Activated naive CD4-positive, alpha-beta T cell treated with anti-CD3 and anti-CD28 coated beads for 36 hours (primary cell): ENCODE results near the gene MAP3K14. TPM values are rescaled to one million over a fixed set of nuclear protein-coding genes. Genes with fewer than 3 reads are reported as not detected.

Source experiments
- CTCF ChIA-PET: fragments of 350-600 bp; sonication (Branson Sonifier 250); formaldehyde crosslinking; loops from one replicate; lab custom pipeline; 2021; ENCODE audit warnings: antibody characterized with exemption; lab: Charles Lee
- DNase-seq: peaks from one replicate; pipeline ENCODE4 v3.0.0-alpha.2; 2020
- H3K27ac Mint-ChIP-seq: one replicate; pipeline ENCODE4 v1.8.0; 2021; ENCODE audit warnings: mild to moderate bottlenecking, mixed read lengths
- H3K27me3 Mint-ChIP-seq: one replicate; pipeline ENCODE4 v1.8.0; 2021; ENCODE audit warnings: low read depth, mixed read lengths
- H3K36me3 Mint-ChIP-seq: one replicate; pipeline ENCODE4 v1.8.0; 2021; ENCODE audit warnings: low read depth, mixed read lengths
- H3K4me1 Mint-ChIP-seq: one replicate; pipeline ENCODE4 v1.8.0; 2021; ENCODE audit warnings: low read depth, mixed read lengths
- H3K4me3 Mint-ChIP-seq: one replicate; pipeline ENCODE4 v1.8.0; 2021; ENCODE audit warnings: mild to moderate bottlenecking, moderate library complexity, mixed read lengths
- H3K9me3 Mint-ChIP-seq: one replicate; pipeline ENCODE4 v1.8.0; 2021; ENCODE audit warnings: mixed read lengths
- intact Hi-C: fragments of 100-400 bp; cut with micrococcal nuclease; formaldehyde crosslinking; loops from one replicate; pipeline ENCODE4 v1.15.1; 2023
- total RNA-seq, 2 experiments: library from RNA; stranded (reverse); gene quantifications; one replicate each; pipeline ENCODE4 v1.2.3, GENCODE V29; 2021

The MAP3K14 gene
- total RNA-seq, 2 experiments from 2014 or later = 45.5 to 52.0 TPM

GRCh38 chr17:45320931-45321461 lies 4.2 kb upstream of the MAP3K14 start:
- Mint-ChIP-seq H3K27ac (no peak overlapping the region), H3K4me3 (no peak overlapping the region), H3K4me1 (peaks cover 49% of the 10 kb centered on the region), H3K9me3 (no peaks in the 10 kb centered on the region), H3K27me3 (no peaks in the 10 kb centered on the region), H3K36me3 (peaks cover 4% of the 10 kb centered on the region)
- CTCF ChIA-PET = interaction anchor here (0.6 to 0.9 kb wide), 3 partner anchors 12 to 494 kb away, joined by 3 to 4 read pairs (median 4); no protein-coding TSS in a partner anchor
- peak; percentile 49 for DNase-seq
- intact Hi-C loops = no loop called here

GRCh38 chr17:45320349-45320930 lies 3.6 kb upstream of the MAP3K14 start:
- Mint-ChIP-seq H3K4me3 (no peak overlapping the region), H3K27me3 (no peaks in the 10 kb centered on the region), H3K27ac (no peak overlapping the region), H3K4me1 (peaks cover 49% of the 10 kb centered on the region), H3K36me3 (peaks cover 10% of the 10 kb centered on the region), H3K9me3 (no peaks in the 10 kb centered on the region)
- intact Hi-C loops = no loop called here
- CTCF ChIA-PET = interaction anchor here (0.9 to 1.6 kb wide), 3 partner anchors 15 to 43 kb away, joined by 4 to 11 read pairs (median 5); no protein-coding TSS in a partner anchor
- no peak for DNase-seq

- Mint-ChIP-seq H3K27me3 (no peaks in the 10 kb centered on the region), H3K9me3 (no peaks in the 10 kb centered on the region), H3K36me3 (peaks cover 20% of the 10 kb centered on the region), H3K4me3 (no peak overlapping the region), H3K27ac (peak overlapping the region; percentile 3), H3K4me1 (peaks cover 50% of the 10 kb centered on the region)
- intact Hi-C loops = loop anchor here (5.0 to 10.0 kb wide), 2 partner anchors 254 to 347 kb away; partner anchors contain the start of gene NMT1
- DNase-seq = peak; percentile 41
- CTCF ChIA-PET = interaction anchor here (0.6 to 1.6 kb wide), 6 partner anchors 12 to 184 kb away, joined by 3 to 11 read pairs (median 4); partner anchors contain the start of gene ACBD4
Measured at GRCh38 chr17:45319239-45319703, 2.5 kb upstream of the MAP3K14 start.

GRCh38 chr17:45318561-45319230 lies 1.9 kb upstream of the MAP3K14 start:
- CTCF ChIA-PET = interaction anchor here (0.6 to 4.7 kb wide), 8 partner anchors 11 to 183 kb away, joined by 3 to 43 read pairs (median 5); partner anchors contain the start of gene ACBD4
- intact Hi-C loops = loop anchor here (5.0 to 10.0 kb wide), 2 partner anchors 254 to 346 kb away; partner anchors contain the start of gene NMT1
- peaks cover 55% of the 10 kb centered on the region for H3K4me1 Mint-ChIP-seq

GRCh38 chr17:45317111-45317928 lies 500 bp upstream of the MAP3K14 start:
- Mint-ChIP-seq H3K27ac (peak overlapping the region; percentile 86), H3K9me3 (no peaks in the 10 kb centered on the region), H3K4me1 (peaks cover 67% of the 10 kb centered on the region), H3K27me3 (no peaks in the 10 kb centered on the region), H3K4me3 (peak overlapping the region; percentile 85), H3K36me3 (peaks cover 32% of the 10 kb centered on the region)
- peak; percentile 100 for DNase-seq
- CTCF ChIA-PET = interaction anchor here (0.6 to 4.7 kb wide), 14 partner anchors 9 to 98 kb away, joined by 3 to 43 read pairs (median 4); no protein-coding TSS in a partner anchor
- intact Hi-C loops = loop anchor here (1.0 to 10.0 kb wide), 4 partner anchors 33 to 345 kb away; partner anchors contain the start of gene NMT1

More at GRCh38 chr17:45318561-45319230, 1.9 kb upstream of the MAP3K14 start:
- H3K36me3 Mint-ChIP-seq = peaks cover 25% of the 10 kb centered on the region
- H3K27me3 Mint-ChIP-seq = no peaks in the 10 kb centered on the region
- DNase-seq = no peak
- no peaks in the 10 kb centered on the region for H3K9me3 Mint-ChIP-seq
- peak overlapping the region; percentile 3 for H3K27ac Mint-ChIP-seq
- H3K4me3 Mint-ChIP-seq = no peak overlapping the region

GRCh38 chr17:45315648-45316433 lies 979 bp downstream of the MAP3K14 start:
- intact Hi-C loops = loop anchor here (2.0 to 10.0 kb wide), 3 partner anchors 31 to 344 kb away; partner anchors contain the start of gene NMT1
- Mint-ChIP-seq H3K4me3 (peak overlapping the region; percentile 87), H3K27ac (peak overlapping the region; percentile 99), H3K9me3 (no peaks in the 10 kb centered on the region), H3K36me3 (peaks cover 44% of the 10 kb centered on the region), H3K4me1 (peaks cover 67% of the 10 kb centered on the region), H3K27me3 (no peaks in the 10 kb centered on the region)
- CTCF ChIA-PET = interaction anchor here (1.0 to 4.7 kb wide), 9 partner anchors 10 to 181 kb away, joined by 3 to 43 read pairs (median 4); partner anchors contain the start of genes ACBD4 and HEXIM1
- no peak for DNase-seq

- peaks cover 68% of the 10 kb centered on the region for H3K4me1 Mint-ChIP-seq
- peaks cover 52% of the 10 kb centered on the region for H3K36me3 Mint-ChIP-seq
- intact Hi-C loops = loop anchor here (1.0 to 10.0 kb wide), 4 partner anchors 38 to 877 kb away; partner anchors contain the start of genes KANSL1 and NMT1
- CTCF ChIA-PET = interaction anchor here (0.6 to 4.7 kb wide), 9 partner anchors 21 to 180 kb away, joined by 3 to 43 read pairs (median 4); partner anchors contain the start of genes ACBD4 and HEXIM1
- H3K27me3 Mint-ChIP-seq = no peaks in the 10 kb centered on the region
- H3K9me3 Mint-ChIP-seq = no peaks in the 10 kb centered on the region
- H3K4me3 Mint-ChIP-seq = peak overlapping the region; percentile 87
- H3K27ac Mint-ChIP-seq = peak overlapping the region; percentile 99
- DNase-seq = peak; percentile 42
Measured at GRCh38 chr17:45314741-45315647, 1.8 kb downstream of the MAP3K14 start.

- Mint-ChIP-seq H3K36me3 (peaks cover 58% of the 10 kb centered on the region), H3K27ac (peak overlapping the region; percentile 99), H3K4me1 (peaks cover 66% of the 10 kb centered on the region), H3K4me3 (peak overlapping the region; percentile 87), H3K9me3 (no peaks in the 10 kb centered on the region), H3K27me3 (no peaks in the 10 kb centered on the region)
- CTCF ChIA-PET = interaction anchor here (0.5 to 4.7 kb wide), 6 partner anchors 20 to 488 kb away, joined by 3 to 43 read pairs (median 5); partner anchors contain the start of gene HEXIM1
- no peak for DNase-seq
- intact Hi-C loops = loop anchor here (1.0 to 10.0 kb wide), 4 partner anchors 37 to 878 kb away; partner anchors contain the start of genes KANSL1 and NMT1
Measured at GRCh38 chr17:45313996-45314740, 2.7 kb downstream of the MAP3K14 start.

GRCh38 chr17:45313421-45313771 lies 3.4 kb downstream of the MAP3K14 start:
- CTCF ChIA-PET = interaction anchor here (1.4 kb wide), 1 partner anchor 72 kb away, joined by 7 read pairs; no protein-coding TSS in a partner anchor
- no peaks in the 10 kb centered on the region for H3K27me3 Mint-ChIP-seq
- peak overlapping the region; percentile 87 for H3K4me3 Mint-ChIP-seq
- H3K36me3 Mint-ChIP-seq = peaks cover 62% of the 10 kb centered on the region
- no peaks in the 10 kb centered on the region for H3K9me3 Mint-ChIP-seq
- peak overlapping the region; percentile 99 for H3K27ac Mint-ChIP-seq
- peaks cover 66% of the 10 kb centered on the region for H3K4me1 Mint-ChIP-seq
- intact Hi-C loops = loop anchor here (2.0 to 10.0 kb wide), 3 partner anchors 71 to 879 kb away; partner anchors contain the start of genes KANSL1 and NMT1
- DNase-seq = no peak
